H1 (cell line): Measurements from ENCODE around the gene SPATA31C2. TPM values are rescaled to one million over a fixed set of nuclear protein-coding genes. Genes with fewer than 3 reads are reported as not detected.

Source experiments
- CTCF ChIA-PET: fragments of 300-600 bp; sonication (Branson Sonifier 250); formaldehyde crosslinking; loops from one replicate; lab custom pipeline; 2021; ENCODE audit not compliant: partially characterized antibody; lab: Charles Lee
- POLR2A ChIA-PET: fragments of 300-600 bp; sonication (Branson Sonifier 250); formaldehyde crosslinking; loops from one replicate; lab custom pipeline; 2021; ENCODE audit warnings: inconsistent platforms; ENCODE audit not compliant: partially characterized antibody; lab: Charles Lee
- DNase-seq, 2 experiments: peaks; one replicate each; pipeline versions ENCODE4 v3.0.0 to v3.0.0-alpha.2; 2010 to 2022; ENCODE audit warnings: low spot score in 2 of 2, low read depth in 1 of 2, mixed read lengths in 1 of 2
- FAIRE-seq: peaks from 2 replicates; lab custom pipeline; 2011; peaks lifted over from hg19 to GRCh38; lab: Jason Lieb, UNC
- H2AFZ ChIP-seq: 2 replicates; pipeline ENCODE4 v1.8.1; 2012; ENCODE audit warnings: low read length, inconsistent platforms
- H2AK5ac ChIP-seq: 2 replicates; pipeline ENCODE4 v1.6.1; 2013; ENCODE audit warnings: low read depth, low read length
- H2BK120ac ChIP-seq: replicated peaks from 2 replicates; pipeline ENCODE3; 2013; ENCODE audit warnings: low read depth, low read length, inconsistent platforms
- H2BK12ac ChIP-seq: 2 replicates; pipeline ENCODE4 v1.6.1; 2013; ENCODE audit warnings: low read depth, low read length
- H2BK15ac ChIP-seq: 2 replicates; pipeline ENCODE4 v1.6.1; 2013; ENCODE audit warnings: low read length
- H2BK20ac ChIP-seq: 2 replicates; pipeline ENCODE4 v1.6.1; 2013; ENCODE audit warnings: low read length
- H2BK5ac ChIP-seq: 2 replicates; pipeline ENCODE4 v1.6.1; 2013; ENCODE audit warnings: low read depth, low read length
- H3K14ac ChIP-seq: 2 replicates; pipeline ENCODE4 v1.6.1; 2013; ENCODE audit warnings: inconsistent platforms; ENCODE audit not compliant: insufficient read length
- H3K18ac ChIP-seq: 2 replicates; pipeline ENCODE4 v1.6.1; 2013; ENCODE audit warnings: low read length; ENCODE audit errors: extremely low read depth
- H3K23ac ChIP-seq: 2 replicates; pipeline ENCODE4 v1.6.1; 2013; ENCODE audit warnings: inconsistent platforms; ENCODE audit not compliant: insufficient read length
- H3K23me2 ChIP-seq: 2 replicates; pipeline ENCODE4 v1.6.1; 2013; ENCODE audit warnings: low read depth, low read length
- H3K27ac ChIP-seq: 2 replicates; pipeline ENCODE4 v1.6.1; 2011; ENCODE audit warnings: low read depth, low read length, inconsistent platforms
- H3K27me3 ChIP-seq, 4 experiments: replicated peaks in 1 of 4; 1 replicate in 1 of 4; 2 replicates in 3 of 4; pipeline versions ENCODE4 v1.6.1 to v1.8.1; 2011 to 2013; ENCODE audit warnings: low read length in 3 of 4, mild to moderate bottlenecking in 3 of 4, inconsistent platforms in 2 of 4, mixed read lengths in 2 of 4, moderate library complexity in 1 of 4; ENCODE audit not compliant: control insufficient read depth in 3 of 4, insufficient read depth in 3 of 4; ENCODE audit errors: extremely low read depth in 1 of 4
- H3K36me3 ChIP-seq, 4 experiments: 2 replicates each; pipeline versions ENCODE4 v1.6.1 to v1.8.1; 2011 to 2013; ENCODE audit warnings: mild to moderate bottlenecking in 4 of 4, low read length in 3 of 4, moderate library complexity in 2 of 4, control low read depth in 1 of 4, inconsistent platforms in 1 of 4; ENCODE audit not compliant: insufficient read depth in 4 of 4, control insufficient read depth in 2 of 4
- H3K4ac ChIP-seq: replicated peaks from 2 replicates; pipeline ENCODE3; 2013; ENCODE audit warnings: low read length, low read depth, mixed read lengths, inconsistent platforms; ENCODE audit not compliant: insufficient read length
- H3K4me1 ChIP-seq, 4 experiments: replicated peaks in 1 of 4; 1 replicate in 1 of 4; 2 replicates in 3 of 4; pipeline versions ENCODE4 v1.6.1 to v1.8.1; 2011 to 2013; ENCODE audit warnings: low read length in 3 of 4, inconsistent platforms in 2 of 4, mixed read lengths in 1 of 4; ENCODE audit not compliant: insufficient read depth in 4 of 4, control insufficient read depth in 3 of 4
- H3K4me2 ChIP-seq, 2 experiments: 2 replicates each; pipeline versions ENCODE4 v1.6.1 to v1.8.1; 2011 to 2013; ENCODE audit warnings: low read depth in 2 of 2, low read length in 2 of 2, control low read depth in 1 of 2, inconsistent platforms in 1 of 2, mild to moderate bottlenecking in 1 of 2; ENCODE audit not compliant: insufficient read depth in 1 of 2
- H3K4me3 ChIP-seq, 4 experiments: fragments of 200-600, 300-600 bp in 1 of 4; sonication (generic), shearing (Covaris generic), sonication (Bioruptor Twin) in 1 of 4; 2 replicates each; pipeline versions ENCODE4 v1.5.1 to v1.8.1; 2011 to 2016; ENCODE audit warnings: low read length in 4 of 4, low read depth in 3 of 4, control low read depth in 2 of 4, inconsistent platforms in 2 of 4, mild to moderate bottlenecking in 2 of 4, mixed read lengths in 1 of 4, moderate library complexity in 1 of 4; ENCODE audit not compliant: insufficient read depth in 2 of 4; ENCODE audit errors: extremely low read depth in 1 of 4
- H3K56ac ChIP-seq: replicated peaks from 2 replicates; pipeline ENCODE3; 2013; ENCODE audit warnings: low read depth, mild to moderate bottlenecking, mixed read lengths, low read length, inconsistent platforms; ENCODE audit not compliant: insufficient read length
- H3K79me1 ChIP-seq: 2 replicates; pipeline ENCODE4 v1.6.1; 2013; ENCODE audit warnings: low read depth, low read length, control low read depth
- H3K79me2 ChIP-seq, 2 experiments: 2 replicates each; pipeline versions ENCODE4 v1.6.1 to v1.8.1; 2012 to 2013; ENCODE audit warnings: low read length in 2 of 2, mild to moderate bottlenecking in 2 of 2, inconsistent platforms in 1 of 2; ENCODE audit not compliant: insufficient read depth in 2 of 2, control insufficient read depth in 1 of 2
- H3K9ac ChIP-seq, 4 experiments: replicated peaks in 1 of 4; 1 replicate in 1 of 4; 2 replicates in 3 of 4; pipeline versions ENCODE4 v1.6.1 to v1.8.1; 2011 to 2013; ENCODE audit warnings: low read depth in 3 of 4, low read length in 3 of 4, control low read depth in 2 of 4, mild to moderate bottlenecking in 2 of 4, moderate library complexity in 2 of 4, inconsistent platforms in 1 of 4; ENCODE audit errors: extremely low read depth in 1 of 4
- H3K9me3 ChIP-seq, 2 experiments: 2 replicates each; pipeline versions ENCODE4 v1.6.1 to v1.8.1; 2012 to 2013; ENCODE audit warnings: mild to moderate bottlenecking in 2 of 2, moderate library complexity in 2 of 2, control low read depth in 1 of 2, inconsistent platforms in 1 of 2, low read depth in 1 of 2, low read length in 1 of 2, mixed read lengths in 1 of 2; ENCODE audit not compliant: insufficient read depth in 2 of 2
- H4K20me1 ChIP-seq, 2 experiments: replicated peaks in 1 of 2; 2 replicates each; pipeline versions ENCODE3 to v1.8.1; 2011 to 2013; ENCODE audit warnings: inconsistent platforms in 2 of 2, low read length in 2 of 2, mild to moderate bottlenecking in 1 of 2; ENCODE audit not compliant: insufficient read depth in 2 of 2, control insufficient read depth in 1 of 2
- H4K5ac ChIP-seq: 2 replicates; pipeline ENCODE4 v1.6.1; 2013; ENCODE audit warnings: low read length, low read depth, mixed read lengths, inconsistent platforms; ENCODE audit not compliant: insufficient read length
- H4K8ac ChIP-seq: 2 replicates; pipeline ENCODE4 v1.8.0; 2013; ENCODE audit warnings: mild to moderate bottlenecking, moderate library complexity, low read length, inconsistent platforms; ENCODE audit not compliant: insufficient read depth; ENCODE audit errors: extremely low read depth
- H4K91ac ChIP-seq: replicated peaks from 2 replicates; pipeline ENCODE3; 2013; ENCODE audit warnings: low read length, mixed read lengths, inconsistent platforms; ENCODE audit not compliant: insufficient read length
- BRCA1 ChIP-seq: IDR thresholded peaks from 2 replicates; pipeline ENCODE4 v1.6.1; 2012; ENCODE audit warnings: low read depth, low read length, improper control_type of control experiment
- CBX5 ChIP-seq: fragments of 300-800, 300-1000 bp; sonication (generic); IDR thresholded peaks from 2 replicates; pipeline ENCODE4 v1.7.1; 2016; ENCODE audit warnings: antibody characterized with exemption, low read length, low read depth
- CHD2 ChIP-seq: IDR thresholded peaks from 2 replicates; pipeline ENCODE4 v1.6.1; 2012; ENCODE audit warnings: low read length, improper control_type of control experiment
- CTBP2 ChIP-seq: IDR thresholded peaks from 2 replicates; pipeline ENCODE4 v1.7.0; 2011; ENCODE audit warnings: borderline replicate concordance, mild to moderate bottlenecking, moderate library complexity, mixed read lengths, low read length; ENCODE audit not compliant: insufficient read depth, insufficient read length
- JUND ChIP-seq: IDR thresholded peaks from 2 replicates; pipeline ENCODE4 v1.6.1; 2011; ENCODE audit warnings: mild to moderate bottlenecking, improper control_type of control experiment, low read length
- NANOG ChIP-seq: IDR thresholded peaks from 2 replicates; pipeline ENCODE4 v1.6.1; 2011; ENCODE audit warnings: low read length, low read depth, mild to moderate bottlenecking, inconsistent platforms; ENCODE audit not compliant: insufficient read depth, poor library complexity, severe bottlenecking
- RAD21 ChIP-seq, 2 experiments: IDR thresholded peaks in 1 of 2; conservative IDR thresholded peaks in 1 of 2; 2 replicates each; pipeline ENCODE4 v1.6.1; 2011; ENCODE audit warnings: low read depth in 2 of 2, low read length in 2 of 2, improper control_type of control experiment in 1 of 2, inconsistent platforms in 1 of 2, mild to moderate bottlenecking in 1 of 2, moderate library complexity in 1 of 2
- SAP30 ChIP-seq: fragments of 300-600 bp; sonication (generic); IDR thresholded peaks from 2 replicates; pipeline ENCODE4 v1.7.1; 2012; ENCODE audit warnings: low read length, moderate library complexity, mild to moderate bottlenecking, inconsistent platforms; ENCODE audit not compliant: insufficient read depth, insufficient replicate concordance
- SIN3A ChIP-seq, 2 experiments: IDR thresholded peaks in 1 of 2; conservative IDR thresholded peaks in 1 of 2; 2 replicates each; pipeline ENCODE4 v1.6.1; 2011 to 2012; ENCODE audit warnings: low read length in 2 of 2, improper control_type of control experiment in 1 of 2, low read depth in 1 of 2, mild to moderate bottlenecking in 1 of 2
- SP1 ChIP-seq: IDR thresholded peaks from 2 replicates; pipeline ENCODE4 v1.6.1; 2011; ENCODE audit warnings: low read depth, low read length
- polyA plus RNA-seq, 7 experiments: library from polyadenylated mRNA; depleted of rRNA in 3 of 7; stranded (reverse) in 5 of 7; unstranded in 2 of 7; fragments of >200 nt in 5 of 7; fragments of 200-250 nt in 2 of 7; gene quantifications; 1 replicate in 5 of 7; 2 replicates in 1 of 7; 4 replicates in 1 of 7; pipeline versions ENCODE4 v1.2.1 to v1.2.3, GENCODE V29; 2011 to 2013; ENCODE audit warnings: missing spikeins in 2 of 7, mixed read lengths in 2 of 7
- total RNA-seq: library from RNA; stranded (reverse); fragmentation: NEBNext Ultra II Directional; extraction: Animal tissue kit (Norgen Biotek cat#: 25700); gene quantifications from 2 replicates; pipeline ENCODE4 v1.2.1, GENCODE V29; 2021
- TF ChIP-seq, protein P1 (sequence below): IDR thresholded peaks from 2 replicates; pipeline ENCODE4 v1.6.1; 2011; ENCODE audit warnings: low read depth, mild to moderate bottlenecking, low read length; ENCODE audit not compliant: insufficient read depth

Gene SPATA31C2
- total and polyA plus RNA-seq, 2 of the 8 experiments (the other 6 are each of a cell fraction or from before 2014, with no cell fraction given), result 0.17 to 0.20 TPM

- ChIA-PET POLR2A (no interaction called here), CTCF (no interaction called here)
- Histone ChIP-seq H3K4ac (no peak overlapping the region), H4K20me1 (no peaks in the 10 kb centered on the region), H3K27ac (no peak overlapping the region), H2AFZ (no peak overlapping the region), H3K23ac (no peak overlapping the region), H4K5ac (no peak overlapping the region), H2BK5ac (no peak overlapping the region), H2BK15ac (no peak overlapping the region), H3K79me1 (no peaks in the 10 kb centered on the region), H3K4me3 (no peak overlapping the region), H3K18ac (no peak overlapping the region), H3K9ac (no peak overlapping the region), H4K8ac (no peak overlapping the region), H2BK120ac (no peak overlapping the region), H2AK5ac (no peak overlapping the region), H3K23me2 (no peaks in the 10 kb centered on the region), H3K4me2 (no peak overlapping the region), H3K36me3 (no peaks in the 10 kb centered on the region), H3K4me1 (no peaks in the 10 kb centered on the region), H2BK20ac (no peak overlapping the region), H3K14ac (no peak overlapping the region), H3K9me3 (no peaks in the 10 kb centered on the region), H3K27me3 (no peaks in the 10 kb centered on the region), H2BK12ac (no peak overlapping the region), H3K56ac (no peak overlapping the region), H4K91ac (no peak overlapping the region), H3K79me2 (no peaks in the 10 kb centered on the region)
- TF ChIP-seq CBX5 (no peak), SAP30 (no peak), RAD21 (IDR thresholded peaks at IDR 0.05 in 1 of 2, conservative IDR thresholded peaks at IDR 0.05 in 1 of 2; ENCODE audit: low read depth in 2 of 2, low read length in 2 of 2) (no peak), CHD2 (no peak), JUND (no peak), SIN3A (conservative IDR thresholded peaks at IDR 0.05 in 1 of 2, IDR thresholded peaks at IDR 0.05 in 1 of 2; ENCODE audit: low read depth in 1 of 2, low read length in 2 of 2) (no peak), CTBP2 (no peak), NANOG (no peak), SP1 (no peak), BRCA1 (no peak)
- TF ChIP-seq, protein P1, sequence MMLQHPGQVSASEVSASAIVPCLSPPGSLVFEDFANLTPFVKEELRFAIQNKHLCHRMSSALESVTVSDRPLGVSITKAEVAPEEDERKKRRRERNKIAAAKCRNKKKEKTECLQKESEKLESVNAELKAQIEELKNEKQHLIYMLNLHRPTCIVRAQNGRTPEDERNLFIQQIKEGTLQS, result no peak
- no peak for DNase-seq
- no peak for FAIRE-seq
Observed at GRCh38 chr9:88169700-88170099, 31.4 kb upstream of the SPATA31C2 start.
